HFFc6 (cell line): ENCODE measurements around the gene MYG1. TPM values are rescaled to one million over a fixed set of nuclear protein-coding genes. Genes with fewer than 3 reads are reported as not detected.

Experiments used
- DNase-seq: peaks from one replicate; pipeline ENCODE4 v3.0.0-alpha.2; 2018
- H3K27ac Mint-ChIP-seq: 2 replicates; pipeline ENCODE4 v1.8.0; 2020; ENCODE audit warnings: mild to moderate bottlenecking, mixed read lengths
- H3K27me3 Mint-ChIP-seq: 2 replicates; pipeline ENCODE4 v1.8.0; 2021; ENCODE audit warnings: mild to moderate bottlenecking, moderate library complexity, mixed read lengths; ENCODE audit not compliant: insufficient read depth
- H3K36me3 Mint-ChIP-seq: 2 replicates; pipeline ENCODE4 v1.8.0; 2021; ENCODE audit warnings: low read depth, mixed read lengths
- H3K4me1 Mint-ChIP-seq: 2 replicates; pipeline ENCODE4 v1.8.0; 2020; ENCODE audit warnings: low read depth, mixed read lengths
- H3K4me3 Mint-ChIP-seq: 2 replicates; pipeline ENCODE4 v1.8.0; 2020; ENCODE audit warnings: mild to moderate bottlenecking, moderate library complexity, mixed read lengths
- H3K9me3 Mint-ChIP-seq: 2 replicates; pipeline ENCODE4 v1.8.0; 2020; ENCODE audit warnings: mild to moderate bottlenecking, mixed read lengths
- total RNA-seq, 6 experiments: library from RNA; stranded (reverse); fragmentation: NEBNext Ultra II Directional; extraction: Animal tissue kit (Norgen Biotek cat#: 25700); gene quantifications; 2 replicates in 1 of 6; 3 replicates in 5 of 6; pipeline ENCODE4 v1.2.3, GENCODE V29; 2021
- TF ChIP-seq, protein P1 (sequence below): fragments of 200-600 bp; sonication (generic); IDR thresholded peaks from 2 replicates; pipeline ENCODE4 v1.5.0; 2021; ENCODE audit warnings: antibody characterized with exemption, mild to moderate bottlenecking

Gene MYG1
- total RNA-seq, 6 experiments from 2014 or later, result 59.8 to 76.0 (median 68.3) TPM

DNA sequence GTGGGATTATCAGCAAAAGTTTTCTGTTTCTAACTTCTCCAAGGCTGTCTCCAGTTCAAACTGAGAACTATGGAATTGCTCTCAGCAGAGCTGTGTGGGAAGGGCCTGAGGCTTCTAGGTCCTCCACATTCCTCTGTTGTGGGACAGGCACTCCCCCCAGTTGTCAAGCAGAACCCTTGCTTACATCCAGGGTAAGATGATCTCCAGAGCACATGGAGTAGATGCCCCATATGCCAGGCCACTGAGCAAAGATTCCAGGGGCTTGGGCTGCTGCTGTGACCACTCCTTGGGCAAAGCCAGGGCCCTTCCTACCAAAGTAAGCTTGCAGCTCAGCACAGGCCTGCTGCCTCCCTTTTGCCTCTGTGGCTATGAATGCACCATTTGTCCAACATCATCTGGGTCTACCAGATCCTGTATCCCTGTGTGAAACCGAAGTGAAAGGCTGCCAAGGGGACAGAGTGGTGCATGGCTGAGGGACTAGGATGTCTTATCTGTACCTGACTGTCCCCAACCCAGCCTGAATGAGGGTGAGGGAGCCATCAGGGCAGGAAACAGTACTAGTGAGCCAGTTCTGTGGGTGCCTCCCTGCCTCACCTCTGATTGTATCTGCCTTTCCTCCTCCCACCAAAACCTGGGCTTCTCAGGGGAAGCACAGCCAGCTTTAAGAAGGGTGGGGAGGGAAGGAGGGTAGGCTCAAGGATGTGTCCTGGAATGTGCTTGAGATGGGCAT lies 44.5 kb upstream of the MYG1 start:
- Mint-ChIP-seq H3K27ac (no peak overlapping the region), H3K4me1 (peaks cover 25% of the 10 kb centered on the region), H3K36me3 (peaks cover 22% of the 10 kb centered on the region), H3K27me3 (no peaks in the 10 kb centered on the region; the same call in 1 of the 2 replicates), H3K4me3 (no peak overlapping the region), H3K9me3 (no peaks in the 10 kb centered on the region)
- TF ChIP-seq, protein P1, sequence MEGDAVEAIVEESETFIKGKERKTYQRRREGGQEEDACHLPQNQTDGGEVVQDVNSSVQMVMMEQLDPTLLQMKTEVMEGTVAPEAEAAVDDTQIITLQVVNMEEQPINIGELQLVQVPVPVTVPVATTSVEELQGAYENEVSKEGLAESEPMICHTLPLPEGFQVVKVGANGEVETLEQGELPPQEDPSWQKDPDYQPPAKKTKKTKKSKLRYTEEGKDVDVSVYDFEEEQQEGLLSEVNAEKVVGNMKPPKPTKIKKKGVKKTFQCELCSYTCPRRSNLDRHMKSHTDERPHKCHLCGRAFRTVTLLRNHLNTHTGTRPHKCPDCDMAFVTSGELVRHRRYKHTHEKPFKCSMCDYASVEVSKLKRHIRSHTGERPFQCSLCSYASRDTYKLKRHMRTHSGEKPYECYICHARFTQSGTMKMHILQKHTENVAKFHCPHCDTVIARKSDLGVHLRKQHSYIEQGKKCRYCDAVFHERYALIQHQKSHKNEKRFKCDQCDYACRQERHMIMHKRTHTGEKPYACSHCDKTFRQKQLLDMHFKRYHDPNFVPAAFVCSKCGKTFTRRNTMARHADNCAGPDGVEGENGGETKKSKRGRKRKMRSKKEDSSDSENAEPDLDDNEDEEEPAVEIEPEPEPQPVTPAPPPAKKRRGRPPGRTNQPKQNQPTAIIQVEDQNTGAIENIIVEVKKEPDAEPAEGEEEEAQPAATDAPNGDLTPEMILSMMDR, result no peak
- no peak for DNase-seq

DNA sequence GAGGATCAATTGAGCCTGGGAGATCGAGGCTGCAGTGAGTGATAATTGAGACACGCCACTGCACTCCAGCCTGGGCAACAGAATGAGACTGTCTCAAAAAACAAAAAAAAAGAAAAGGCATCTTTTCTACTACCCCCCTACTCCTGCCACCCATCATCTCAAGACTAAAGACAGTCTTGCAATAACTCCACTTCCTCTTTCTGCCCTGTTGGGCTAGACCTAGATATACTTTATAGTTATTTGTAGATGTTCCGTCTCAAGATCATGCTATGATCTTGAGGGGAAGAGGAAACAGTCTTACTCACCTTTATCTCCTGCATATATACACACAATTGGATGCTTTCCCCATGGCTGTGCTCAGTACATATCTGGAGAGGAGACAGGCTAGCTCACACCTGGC lies 43.5 kb upstream of the MYG1 start:
- Mint-ChIP-seq H3K27ac (no peak overlapping the region), H3K4me3 (no peak overlapping the region), H3K4me1 (peaks cover 22% of the 10 kb centered on the region), H3K9me3 (no peaks in the 10 kb centered on the region), H3K27me3 (no peaks in the 10 kb centered on the region; the same call in 1 of the 2 replicates), H3K36me3 (peaks cover 22% of the 10 kb centered on the region)
- TF ChIP-seq, protein P1, result no peak
- no peak for DNase-seq

DNA sequence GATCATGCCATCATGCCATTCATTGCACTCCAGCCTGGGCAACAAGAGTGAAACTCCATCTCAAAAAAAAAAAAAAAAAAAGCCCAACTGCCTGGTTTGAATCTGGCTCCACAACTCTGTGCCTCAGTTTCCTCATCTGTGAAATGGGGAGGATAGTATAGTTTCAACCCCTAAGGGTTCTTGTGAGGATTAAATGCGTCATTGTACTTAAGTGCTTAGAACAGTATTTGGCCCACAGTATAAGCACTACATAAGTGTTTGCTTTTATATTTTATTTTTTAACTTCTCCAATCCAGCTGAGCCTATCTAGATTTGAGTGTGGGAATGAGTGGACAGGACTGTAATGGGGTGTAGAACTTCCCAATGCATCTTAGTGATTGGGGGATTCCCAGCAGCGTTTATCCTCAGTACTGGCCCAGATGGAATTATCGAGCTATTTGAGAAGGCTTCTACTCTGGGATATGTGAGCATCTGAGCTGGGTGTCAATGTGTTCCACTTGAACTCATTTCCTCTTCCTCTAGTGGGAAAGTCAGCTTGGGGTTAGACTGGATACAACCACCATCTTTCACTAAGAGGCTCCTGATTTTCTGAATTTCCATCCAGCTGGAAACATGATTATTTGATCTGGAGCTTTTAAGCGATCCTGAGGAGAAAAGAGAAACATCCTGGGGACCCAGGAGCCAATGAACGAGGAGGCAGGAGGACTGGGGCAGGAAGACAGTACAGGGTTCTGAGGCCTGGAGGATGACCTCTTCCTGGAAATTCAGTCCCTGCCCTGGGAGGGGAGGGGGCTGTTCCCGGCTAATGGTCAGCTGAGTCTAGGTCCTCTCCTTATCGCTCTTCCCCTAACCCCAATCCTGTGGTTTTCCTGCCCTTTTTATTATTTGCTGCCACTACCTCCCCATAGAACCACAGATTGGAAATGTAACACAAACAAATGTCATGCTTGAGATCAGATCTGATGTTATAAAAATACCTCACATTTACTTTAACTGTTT lies 40.7 kb upstream of the MYG1 start:
- TF ChIP-seq, protein P1, result no peak
- H3K9me3 Mint-ChIP-seq, result no peaks in the 10 kb centered on the region
- no peak overlapping the region for H3K4me3 Mint-ChIP-seq
- DNase-seq, result no peak
- no peak overlapping the region for H3K27ac Mint-ChIP-seq
- peaks cover 1% of the 10 kb centered on the region for H3K4me1 Mint-ChIP-seq
- H3K36me3 Mint-ChIP-seq, result peaks cover 5% of the 10 kb centered on the region
- no peaks in the 10 kb centered on the region for H3K27me3 Mint-ChIP-seq

DNA sequence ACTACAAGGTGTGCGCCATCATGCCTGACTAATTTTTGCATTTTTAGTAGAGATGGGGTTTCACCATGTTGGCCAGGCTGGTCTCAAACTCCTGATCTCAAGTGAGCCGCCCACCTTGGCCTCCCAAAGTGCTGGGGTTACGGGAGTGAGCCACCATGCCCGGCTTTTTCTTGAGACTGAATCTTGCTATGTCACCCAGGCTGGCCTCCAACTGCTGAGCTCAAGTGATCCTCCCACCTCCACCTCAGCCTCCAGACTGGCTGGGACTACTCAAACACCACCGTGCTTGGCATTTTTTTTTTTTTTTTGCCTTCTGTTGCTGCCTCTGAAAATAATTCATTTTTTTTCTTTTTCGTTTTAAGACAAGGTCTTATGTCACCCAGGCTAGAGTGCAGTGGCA lies 39.6 kb upstream of the MYG1 start:
- no peaks in the 10 kb centered on the region for H3K9me3 Mint-ChIP-seq
- no peaks in the 10 kb centered on the region for H3K4me1 Mint-ChIP-seq
- no peaks in the 10 kb centered on the region for H3K27me3 Mint-ChIP-seq
- TF ChIP-seq, protein P1, result no peak
- no peak for DNase-seq
- no peaks in the 10 kb centered on the region for H3K36me3 Mint-ChIP-seq
- no peak overlapping the region for H3K27ac Mint-ChIP-seq
- H3K4me3 Mint-ChIP-seq, result no peak overlapping the region

DNA sequence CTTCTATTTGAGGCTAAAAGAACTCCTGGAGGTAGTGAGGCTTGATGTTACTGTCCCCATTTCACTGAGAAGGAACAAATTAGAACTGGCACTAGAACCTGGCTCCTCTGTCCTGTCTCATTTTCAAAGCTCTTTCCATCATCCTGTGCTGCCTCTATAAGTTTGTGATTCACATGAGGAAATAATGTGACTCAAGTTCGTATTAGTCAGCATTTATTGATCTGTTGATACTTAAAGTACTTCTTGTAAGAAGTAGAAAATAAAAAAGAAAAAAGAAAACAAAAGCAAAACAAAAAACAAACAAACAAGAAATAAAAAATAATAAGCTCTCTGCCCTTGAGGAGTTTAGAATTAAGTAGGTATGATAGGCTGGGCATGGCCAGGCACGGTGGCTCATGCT lies 33.7 kb upstream of the MYG1 start:
- no peak overlapping the region for H3K27ac Mint-ChIP-seq
- no peak for DNase-seq
- peaks cover 8% of the 10 kb centered on the region; the same call in 1 of the 2 replicates for H3K36me3 Mint-ChIP-seq
- TF ChIP-seq, protein P1, result no peak
- H3K4me1 Mint-ChIP-seq, result peaks cover 41% of the 10 kb centered on the region
- no peaks in the 10 kb centered on the region for H3K9me3 Mint-ChIP-seq
- peaks cover 2% of the 10 kb centered on the region; the same call in 1 of the 2 replicates for H3K27me3 Mint-ChIP-seq
- no peak overlapping the region for H3K4me3 Mint-ChIP-seq
